CMK (cell line): ENCODE measurements around the gene TRIM54.
"Not testable (repeated sequence)": the region's sequence is repeated elsewhere in the genome, so short reads cannot be mapped to it uniquely, and the experiment has no call there.

Source experiments
- DNase-seq: peaks from one replicate; pipeline ENCODE4 v3.0.0-alpha.2; 2010; ENCODE audit warnings: low read depth

TRIM54 gene

GRCh38 chr2:27256855-27257454 lies 25.3 kb upstream of the TRIM54 start:
- no peak for DNase-seq

DNA sequence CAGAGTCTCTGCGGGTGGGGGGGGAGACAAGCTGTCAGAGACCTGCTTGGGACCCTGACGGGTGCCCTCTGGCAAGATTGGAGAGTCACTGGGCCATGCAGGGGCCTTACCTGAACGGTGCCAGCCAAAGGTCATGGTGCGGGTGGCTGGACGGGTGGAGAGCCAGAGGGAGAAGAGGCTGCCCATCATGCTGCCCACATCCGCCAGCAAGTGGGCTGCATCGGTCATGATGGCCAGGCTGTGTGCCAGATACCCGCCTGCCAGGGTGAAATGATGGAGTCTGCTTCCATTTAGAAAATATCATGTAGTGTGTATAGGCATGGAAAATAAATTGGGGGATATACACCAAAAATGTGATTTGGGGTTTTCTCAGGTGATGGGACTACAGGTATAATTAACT lies 24.2 kb upstream of the TRIM54 start:
- no peak for DNase-seq

DNA sequence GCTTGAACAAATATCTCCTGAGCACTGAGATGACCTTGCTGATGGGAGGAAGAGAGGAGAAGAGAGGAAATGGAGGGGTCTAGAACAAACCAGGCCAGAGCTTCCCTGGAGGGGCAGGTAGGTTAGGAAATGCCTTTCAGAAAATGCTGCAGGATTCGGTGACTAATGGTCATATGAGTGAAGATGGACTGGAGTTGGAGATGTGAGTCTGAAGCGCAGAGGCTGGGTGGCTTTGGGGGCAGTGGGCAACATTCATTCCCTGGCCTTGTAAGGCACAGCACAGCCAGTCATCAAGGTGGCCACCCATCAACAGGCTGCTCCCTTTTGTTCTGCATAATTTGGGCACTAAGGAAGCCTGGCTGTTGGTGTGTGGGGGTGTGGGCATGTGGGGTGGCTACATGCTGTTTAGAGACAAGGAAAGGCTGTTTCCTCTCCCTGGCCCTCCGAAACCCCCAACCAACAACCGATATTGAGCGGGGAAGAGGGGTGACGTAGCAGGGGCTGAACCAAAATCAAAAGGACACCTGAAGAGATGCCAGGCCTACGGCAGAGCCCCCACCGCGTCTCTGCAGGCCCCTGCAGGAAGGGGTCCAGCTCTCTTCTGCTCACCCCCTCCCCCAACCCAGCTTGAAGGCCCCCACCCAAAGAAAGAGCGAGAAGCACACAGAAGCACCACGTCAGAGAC lies 20.8 kb upstream of the TRIM54 start:
- no peak for DNase-seq

GRCh38 chr2:27261926-27262298 lies 20.3 kb upstream of the TRIM54 start:
- no peak for DNase-seq

GRCh38 chr2:27262379-27263286 lies 19.6 kb upstream of the TRIM54 start, which contains the start of gene SLC30A3:
Gene SLC30A3, minus strand, starts transcription at chr2:27263047. Its CDS starts 141 bp downstream, at chr2:27262906.
- DNase-seq, result no peak

DNA sequence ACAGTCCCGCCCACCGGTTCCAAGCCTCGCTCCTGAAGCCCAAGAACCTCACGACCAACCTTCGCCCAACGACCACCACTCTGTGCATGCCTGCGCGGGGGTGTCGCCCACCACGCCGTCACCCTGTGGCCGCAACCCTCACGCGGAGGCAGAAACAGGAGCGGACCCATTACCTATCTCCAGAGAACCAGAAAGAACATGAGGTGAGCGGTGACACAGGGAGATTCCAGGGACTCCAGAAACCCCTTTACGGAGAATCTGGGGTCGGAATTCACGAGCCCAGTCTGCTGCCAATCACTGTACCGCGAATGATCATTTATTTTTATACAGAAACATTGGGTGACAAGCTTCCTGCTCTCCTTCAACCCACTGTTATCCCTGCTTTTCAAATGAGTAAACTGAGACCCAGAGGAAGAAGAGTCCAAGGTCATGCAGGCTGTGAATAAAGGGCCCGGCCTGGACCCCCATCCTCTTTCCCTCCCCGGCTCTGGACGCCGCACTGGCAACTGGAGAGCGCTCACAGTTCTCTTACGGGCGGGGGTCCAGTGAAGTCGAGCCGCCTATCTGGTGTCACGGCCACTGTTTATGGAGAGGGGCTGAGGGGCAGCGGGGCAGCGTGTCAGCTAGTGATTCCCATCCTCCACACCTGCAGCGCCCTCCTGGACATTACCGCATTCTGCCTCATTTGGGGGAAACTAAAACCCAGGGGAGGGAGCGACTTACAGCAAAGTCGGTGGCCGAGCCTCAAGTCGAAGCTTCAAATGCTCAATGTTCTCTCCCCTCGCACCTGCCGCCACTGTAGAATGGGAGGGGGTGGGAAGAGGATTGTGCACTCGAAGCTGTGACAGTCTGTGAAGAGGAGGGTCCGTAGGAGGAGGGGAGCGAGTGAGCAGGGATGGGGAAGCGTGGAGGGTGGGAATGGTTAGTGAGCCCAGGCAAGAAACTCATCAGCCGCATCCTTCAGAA lies 18.7 kb upstream of the TRIM54 start:
- DNase-seq, result no peak

DNA sequence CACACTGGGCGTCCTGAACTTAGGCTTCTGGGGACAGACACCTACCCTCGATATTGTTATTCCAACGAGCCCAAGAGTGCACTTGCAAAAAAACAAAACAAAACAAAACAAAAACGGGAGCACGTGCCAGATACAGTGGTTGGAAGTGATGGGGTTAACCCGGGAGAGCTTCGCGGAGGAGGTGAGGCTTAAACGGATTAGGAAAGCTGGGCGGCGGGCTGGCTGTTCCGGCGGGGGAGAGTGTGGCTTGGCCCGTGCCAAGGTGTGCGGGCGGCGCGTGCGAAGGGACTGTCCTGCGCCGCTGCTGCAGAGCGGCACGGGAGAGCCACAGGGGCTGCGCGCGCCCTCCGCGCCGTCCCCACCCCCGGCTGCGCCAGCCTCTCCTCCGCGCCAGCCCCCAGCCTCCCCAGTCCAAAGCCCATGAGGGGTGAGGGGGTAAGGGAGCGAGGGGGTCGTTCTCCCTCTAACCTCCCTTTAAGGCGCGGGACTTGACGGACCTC lies 17.9 kb upstream of the TRIM54 start:
- no peak for DNase-seq

DNA sequence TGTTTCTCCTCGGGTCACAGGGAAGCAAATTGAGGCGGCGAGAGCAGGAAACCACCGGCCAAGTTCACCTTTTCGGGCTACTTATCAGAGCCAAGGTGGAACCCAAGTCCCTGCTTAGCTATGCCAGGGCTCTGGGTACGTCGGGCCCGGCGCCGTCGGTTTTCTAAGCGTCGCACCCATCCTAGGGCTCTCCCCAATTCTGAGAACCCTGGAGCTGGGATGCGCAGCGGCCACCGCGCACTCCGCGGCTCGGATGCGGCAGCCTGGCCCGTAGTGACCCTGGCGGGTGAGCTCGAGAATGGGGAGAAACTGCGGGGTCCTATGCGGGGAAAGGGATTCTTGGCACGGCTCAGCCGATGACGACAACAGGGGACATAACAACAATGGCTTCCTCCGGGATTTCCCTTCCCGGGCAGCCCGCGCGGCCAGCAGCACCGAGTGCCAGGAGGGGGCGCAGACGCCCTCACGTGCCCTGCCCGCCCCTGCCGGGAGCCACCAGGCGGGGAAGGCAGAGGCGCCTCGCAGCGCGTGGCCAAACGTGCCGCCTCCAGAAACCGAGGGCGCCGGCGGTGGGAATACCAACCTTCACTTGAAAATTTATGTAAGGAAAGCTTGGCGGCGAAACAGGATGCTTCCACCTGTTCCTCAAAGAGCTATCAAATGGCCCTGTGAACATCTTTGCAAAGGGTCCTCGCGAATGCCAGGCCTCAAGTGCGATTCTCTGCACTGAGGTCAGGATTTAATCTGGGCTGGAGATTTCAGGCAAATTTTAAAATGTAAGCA lies 17.3 kb upstream of the TRIM54 start:
- DNase-seq, result no peak

DNA sequence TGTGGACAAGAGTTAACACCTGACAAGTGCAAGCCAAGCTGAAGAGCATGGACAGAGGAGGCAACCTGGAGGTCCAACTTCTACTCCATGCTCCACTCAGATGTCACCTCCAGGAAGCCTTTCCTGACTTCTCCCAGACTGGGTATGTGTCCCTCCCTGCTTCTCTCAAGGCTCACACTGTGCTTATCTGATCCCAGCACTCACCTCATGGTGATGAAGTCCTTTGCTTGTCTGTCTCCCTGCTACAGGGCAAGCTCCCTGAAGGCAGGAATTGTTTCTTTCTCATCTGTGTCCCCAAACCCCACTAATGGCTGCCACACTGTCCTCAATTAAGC lies 16.7 kb upstream of the TRIM54 start:
- DNase-seq, result no peak

- not testable (repeated sequence) for DNase-seq
Measured at GRCh38 chr2:27268296-27268695, 13.9 kb upstream of the TRIM54 start.

DNA sequence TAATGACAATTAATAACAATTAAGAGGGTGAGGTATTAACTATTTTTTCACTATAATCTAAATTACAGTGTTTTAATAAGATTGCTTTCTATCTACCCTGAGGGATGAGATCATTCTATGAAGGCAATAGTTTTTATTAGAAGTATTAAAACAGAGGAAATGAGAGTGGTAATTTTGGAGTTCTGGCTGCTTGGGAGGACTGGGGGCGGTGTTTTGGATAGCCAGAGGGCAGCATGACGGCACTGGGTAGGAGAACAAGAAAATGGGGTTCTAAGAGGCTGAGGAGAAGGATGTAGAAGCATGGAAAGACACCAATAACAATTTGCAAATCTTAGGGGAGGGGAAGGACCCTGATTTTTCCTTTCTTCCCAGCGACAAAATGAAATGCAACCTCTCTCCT lies 12.1 kb upstream of the TRIM54 start:
- no peak for DNase-seq

DNA sequence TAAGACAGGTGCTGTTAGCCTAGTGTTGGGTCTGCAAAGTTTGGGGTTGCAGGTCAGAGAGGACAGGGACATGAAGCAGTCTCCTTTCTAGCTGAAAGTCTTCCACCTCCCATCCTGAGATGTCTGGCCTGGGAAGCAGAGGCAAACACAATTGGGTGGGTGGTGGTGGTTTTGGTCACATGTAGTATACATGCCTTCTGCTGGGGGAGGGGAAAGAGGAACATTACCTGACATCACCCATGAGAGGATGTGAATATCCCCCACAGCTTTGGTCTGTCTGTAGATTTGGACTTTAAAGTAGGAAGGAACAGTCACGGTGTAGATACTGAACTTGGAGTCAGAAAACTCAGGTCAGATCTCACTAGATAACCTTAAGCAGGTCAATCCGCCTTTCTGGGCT lies 11.6 kb upstream of the TRIM54 start:
- DNase-seq, result no peak

DNA sequence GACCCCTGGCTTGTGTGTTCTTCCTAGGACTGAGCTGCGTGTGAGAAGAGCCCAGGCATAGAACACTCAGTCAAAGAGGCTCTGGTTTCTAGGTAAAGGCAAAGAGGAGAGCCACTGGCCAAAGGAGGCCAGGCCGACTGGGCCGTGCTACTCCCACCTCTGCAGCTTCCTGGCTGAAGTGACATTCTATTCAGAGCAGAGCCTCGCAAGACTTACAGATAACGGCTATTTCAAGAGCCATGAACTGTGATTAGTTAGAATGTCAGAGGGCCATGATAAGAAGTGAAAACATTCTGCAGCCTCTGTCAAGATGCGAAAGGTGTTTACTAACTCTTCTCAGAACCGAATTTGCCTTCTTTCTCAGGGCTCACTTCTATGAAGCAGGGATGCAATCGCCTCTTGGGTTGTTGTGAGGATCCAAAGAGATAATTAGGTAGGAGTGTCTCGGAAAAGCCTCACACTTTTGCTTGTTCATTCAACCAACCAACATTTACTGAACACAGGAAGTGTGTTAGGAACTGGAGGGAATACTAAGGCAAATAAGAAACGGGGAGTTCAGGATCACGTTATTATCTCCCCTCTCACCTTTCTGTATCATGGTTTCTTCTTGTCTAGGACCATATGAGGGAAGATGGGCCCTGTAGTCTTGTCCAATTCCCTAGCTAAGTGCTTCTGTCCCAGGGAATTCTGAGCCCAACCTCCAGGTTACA lies 10.4 kb upstream of the TRIM54 start:
- DNase-seq, result no peak

- not testable (repeated sequence) for DNase-seq
Measured at GRCh38 chr2:27272537-27273522, 9.4 kb upstream of the TRIM54 start.

- DNase-seq, result no peak
Measured at GRCh38 chr2:27275211-27276150, 6.7 kb upstream of the TRIM54 start, which contains the start of gene DNAJC5G. Gene DNAJC5G, plus strand, starts transcription at chr2:27275433. Its CDS starts 1,296 bp downstream, at chr2:27276729.

DNA sequence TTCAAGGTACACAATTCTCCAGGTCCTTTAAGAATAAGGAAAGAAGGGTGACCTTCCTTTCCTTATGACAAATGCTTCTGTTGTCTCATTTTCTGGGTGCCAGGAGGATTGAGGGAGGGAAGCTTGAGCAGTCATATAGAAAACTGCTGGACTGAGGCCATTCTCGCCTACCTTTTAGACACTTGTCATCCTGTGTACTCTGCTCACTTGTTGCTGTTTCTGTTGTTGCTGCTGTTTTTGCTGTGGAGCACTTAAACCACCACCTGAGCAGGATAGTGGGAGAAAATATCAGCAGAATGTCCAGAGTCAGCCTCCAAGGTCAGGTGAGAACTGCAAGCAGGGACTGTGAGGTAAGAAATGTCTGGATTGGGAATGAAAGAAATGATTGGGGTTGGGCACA lies 4.2 kb upstream of the TRIM54 start:
- DNase-seq, result no peak

GRCh38 chr2:27280826-27281225 lies 1.4 kb upstream of the TRIM54 start:
- DNase-seq, result no peak

- no peak for DNase-seq
Measured at GRCh38 chr2:27281442-27281841, 787 bp upstream of the TRIM54 start.
